Choroid plexus epithelial cell (primary cell): Measurements from ENCODE around the gene IQCM.

Source experiments
- DNase-seq: peaks from one replicate; pipeline ENCODE4 v3.0.0-alpha.2; 2010; ENCODE audit warnings: low read depth
- H3K4me3 ChIP-seq: 2 replicates; pipeline ENCODE4 v1.5.1; 2011; ENCODE audit warnings: low read depth, mild to moderate bottlenecking, control low read depth, low read length, moderate library complexity
- CTCF ChIP-seq: conservative IDR thresholded peaks from 2 replicates; pipeline ENCODE4 v1.5.1; 2011; ENCODE audit warnings: low read depth, mild to moderate bottlenecking, control low read depth, inconsistent platforms, low read length, moderate library complexity

Gene IQCM

GRCh38 chr4:149409146-149409545 lies 406.5 kb downstream of the IQCM start:
- DNase-seq = peak; percentile 58
- TF ChIP-seq CTCF = no peak
- no peak overlapping the region for H3K4me3 ChIP-seq

- H3K4me3 ChIP-seq = no peak overlapping the region
- DNase-seq = no peak
- no peak for TF ChIP-seq CTCF
Measured at GRCh38 chr4:149404143-149404542, 411.5 kb downstream of the IQCM start.

- no peak overlapping the region for H3K4me3 ChIP-seq
- TF ChIP-seq CTCF = no peak
- DNase-seq = no peak
Measured at GRCh38 chr4:149403081-149403480, 412.6 kb downstream of the IQCM start.

GRCh38 chr4:149398993-149399392 lies 416.6 kb downstream of the IQCM start:
- no peak for TF ChIP-seq CTCF
- no peak for DNase-seq

GRCh38 chr4:149370785-149371420 lies 444.7 kb downstream of the IQCM start:
- peak; percentile 83 for DNase-seq
- TF ChIP-seq CTCF = peak; percentile 63

More at GRCh38 chr4:149398993-149399392, 416.6 kb downstream of the IQCM start:
- no peak overlapping the region for H3K4me3 ChIP-seq

GRCh38 chr4:149370002-149370401 lies 445.6 kb downstream of the IQCM start:
- DNase-seq = no peak
- no peak for TF ChIP-seq CTCF
- no peak overlapping the region for H3K4me3 ChIP-seq

More at GRCh38 chr4:149370785-149371420, 444.7 kb downstream of the IQCM start:
- no peak overlapping the region for H3K4me3 ChIP-seq

GRCh38 chr4:149353241-149353640 lies 462.4 kb downstream of the IQCM start:
- DNase-seq = no peak
- no peak for TF ChIP-seq CTCF
- no peak overlapping the region for H3K4me3 ChIP-seq
